ENCODE data around the gene CDCA4. TPM values are rescaled to one million over a fixed set of nuclear protein-coding genes. Genes with fewer than 3 reads are reported as not detected.

CDCA4 gene
- total RNA-seq, 4 donors from 2014 or later, result 5.8 to 7.8 (median 6.2) TPM

DNA sequence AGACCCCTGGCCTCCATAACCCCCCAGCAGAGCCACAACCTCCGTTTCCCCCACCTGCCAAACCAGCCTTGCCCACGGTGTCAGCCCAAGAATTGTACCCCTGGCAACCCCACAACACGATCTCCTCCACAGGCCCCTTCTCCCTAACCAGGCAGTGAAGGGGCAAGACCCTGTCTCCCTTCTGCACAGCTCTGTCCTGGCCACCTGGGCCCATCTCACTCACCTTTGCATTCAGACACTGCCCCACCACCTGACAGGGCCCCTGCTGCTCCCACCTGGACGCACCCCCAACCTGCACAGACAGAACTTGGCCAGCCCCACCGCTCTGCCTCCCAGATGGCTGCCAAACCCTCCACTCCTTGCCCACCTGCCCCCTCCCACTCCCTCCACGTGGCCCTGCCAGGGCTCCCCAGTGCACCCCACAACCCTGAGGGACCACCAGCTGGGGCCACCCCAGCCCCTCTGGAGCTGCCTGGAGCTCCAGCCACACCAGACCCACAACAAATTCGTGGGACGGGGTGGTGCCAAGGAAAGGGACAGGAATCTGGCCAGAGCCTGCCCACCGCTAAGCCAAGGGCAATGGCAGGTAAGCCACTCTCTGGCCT is 54.5 kb downstream of the CDCA4 start:
- H3K27ac ChIP-seq, result peak overlapping the region; percentile 90 to 98 (median 95)
- no peaks in the 10 kb centered on the region for H3K9me3 ChIP-seq
- peaks cover 2 to 93% (median 42%) of the 10 kb centered on the region in 3 donors for H3K4me1 ChIP-seq
- no peaks in the 10 kb centered on the region for H3K36me3 ChIP-seq
- H3K27me3 ChIP-seq, result no peaks in the 10 kb centered on the region
- peak overlapping the region in 1 of 2 donors; percentile 62 for H3K4me3 ChIP-seq
- 40% methylated on average over 2 of the region's 9 CpGs; no CpG with 5 or more reads in 1 of the 2 donors for WGBS, 2 donors (ENCODE audit: low coverage in 1 of 2)
- ATAC-seq, result no peak
- TF ChIP-seq POLR2A (IDR thresholded peaks at IDR 0.05), result no peak
- TF ChIP-seq, protein P1, sequence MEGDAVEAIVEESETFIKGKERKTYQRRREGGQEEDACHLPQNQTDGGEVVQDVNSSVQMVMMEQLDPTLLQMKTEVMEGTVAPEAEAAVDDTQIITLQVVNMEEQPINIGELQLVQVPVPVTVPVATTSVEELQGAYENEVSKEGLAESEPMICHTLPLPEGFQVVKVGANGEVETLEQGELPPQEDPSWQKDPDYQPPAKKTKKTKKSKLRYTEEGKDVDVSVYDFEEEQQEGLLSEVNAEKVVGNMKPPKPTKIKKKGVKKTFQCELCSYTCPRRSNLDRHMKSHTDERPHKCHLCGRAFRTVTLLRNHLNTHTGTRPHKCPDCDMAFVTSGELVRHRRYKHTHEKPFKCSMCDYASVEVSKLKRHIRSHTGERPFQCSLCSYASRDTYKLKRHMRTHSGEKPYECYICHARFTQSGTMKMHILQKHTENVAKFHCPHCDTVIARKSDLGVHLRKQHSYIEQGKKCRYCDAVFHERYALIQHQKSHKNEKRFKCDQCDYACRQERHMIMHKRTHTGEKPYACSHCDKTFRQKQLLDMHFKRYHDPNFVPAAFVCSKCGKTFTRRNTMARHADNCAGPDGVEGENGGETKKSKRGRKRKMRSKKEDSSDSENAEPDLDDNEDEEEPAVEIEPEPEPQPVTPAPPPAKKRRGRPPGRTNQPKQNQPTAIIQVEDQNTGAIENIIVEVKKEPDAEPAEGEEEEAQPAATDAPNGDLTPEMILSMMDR (IDR thresholded peaks at IDR 0.05), result no peak
- no peak for TF ChIP-seq EP300 (IDR thresholded peaks at IDR 0.05)
- TF ChIP-seq POLR2AphosphoS5 (IDR thresholded peaks at IDR 0.05), result no peak

DNA sequence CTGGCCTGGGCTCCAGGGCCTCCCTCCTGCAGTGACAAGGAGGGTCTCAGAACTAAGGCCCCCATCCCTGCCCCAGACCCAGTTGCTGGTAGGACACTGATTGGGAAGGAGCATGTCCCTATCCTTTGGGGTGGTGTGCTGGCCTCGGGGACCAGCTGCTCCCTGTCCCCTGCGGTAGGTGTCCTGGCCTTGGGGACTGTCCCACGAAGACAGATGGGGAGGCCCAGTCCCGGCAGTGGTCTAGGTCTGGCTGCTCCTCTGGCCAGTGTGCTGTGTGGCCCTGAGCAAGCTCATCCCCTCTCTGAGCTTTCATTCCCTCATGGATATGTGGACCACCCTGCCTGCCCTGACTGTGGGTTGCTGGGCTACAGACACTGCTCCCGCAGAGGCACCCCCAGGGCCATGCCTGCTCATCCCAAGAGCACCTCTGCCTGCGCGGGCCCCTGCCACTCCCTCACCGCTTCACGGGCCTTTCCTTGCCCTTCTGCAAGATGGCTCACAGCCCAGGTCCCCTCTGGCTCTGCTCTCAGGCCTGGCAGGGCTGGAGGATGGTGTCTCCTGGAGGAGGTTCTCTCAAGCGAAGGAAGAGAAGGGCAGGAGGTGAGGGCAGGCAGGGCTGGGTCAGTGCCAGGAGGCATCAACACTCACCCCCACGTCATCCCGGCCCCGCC is 55.2 kb downstream of the CDCA4 start:
- Histone ChIP-seq H3K27ac (peak overlapping the region in 3 of 4 donors; percentile 94 to 98 (median 96)), H3K36me3 (no peaks in the 10 kb centered on the region), H3K4me3 (no peak overlapping the region), H3K27me3 (no peaks in the 10 kb centered on the region), H3K9me3 (no peaks in the 10 kb centered on the region), H3K4me1 (peaks cover 0 to 89% (median 37%) of the 10 kb centered on the region in 3 donors)
- ATAC-seq, result no peak
- 20% methylated on average over 1 of the region's 13 CpGs; no CpG with 5 or more reads in 1 of the 2 donors for WGBS, 2 donors (ENCODE audit: low coverage in 1 of 2)
- TF ChIP-seq, protein P1 (IDR thresholded peaks at IDR 0.05), result no peak

DNA sequence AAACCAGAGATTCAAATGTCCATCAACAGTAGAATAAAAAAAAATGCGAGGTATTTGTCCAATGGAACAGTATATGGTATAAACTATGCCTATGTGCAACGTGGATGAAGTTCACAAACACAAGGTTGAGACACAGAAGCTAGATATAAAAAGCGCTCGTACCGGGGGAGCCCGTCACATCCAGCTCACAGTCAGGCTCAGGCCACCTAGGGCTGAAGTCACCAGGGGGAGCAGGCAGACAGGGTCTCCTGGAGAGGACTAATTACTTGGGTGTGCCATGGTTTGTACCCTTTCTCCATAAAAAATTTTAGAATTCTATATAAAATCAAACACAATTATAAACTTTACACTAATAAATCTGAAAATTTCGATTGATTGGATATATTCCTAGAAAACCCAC is 56.3 kb downstream of the CDCA4 start:
- H3K27ac ChIP-seq, result peak overlapping the region in 2 of 4 donors; percentile 6 to 98
- 78 to 80% methylated on average over 5 to 7 of the region's 7 CpGs for WGBS, 2 donors (ENCODE audit: low coverage in 1 of 2)
- peaks cover 0 to 83% (median 30%) of the 10 kb centered on the region in 3 donors for H3K4me1 ChIP-seq

More for the DNA sequence above, 56.3 kb downstream of the CDCA4 start:
- no peak for ATAC-seq
- H3K9me3 ChIP-seq, result no peaks in the 10 kb centered on the region
- TF ChIP-seq, protein P1 (IDR thresholded peaks at IDR 0.05), result no peak
- TF ChIP-seq EP300 (IDR thresholded peaks at IDR 0.05), result no peak
- no peak for TF ChIP-seq POLR2AphosphoS5 (IDR thresholded peaks at IDR 0.05)
- no peak for TF ChIP-seq POLR2A (IDR thresholded peaks at IDR 0.05)
- H3K4me3 ChIP-seq, result no peak overlapping the region
- no peaks in the 10 kb centered on the region for H3K27me3 ChIP-seq
- no peaks in the 10 kb centered on the region for H3K36me3 ChIP-seq

Other genes with a start within 250 kb of the CDCA4 start
- 100 to 1,000 TPM; 134 to 283 (median 143) TPM for gene AKT1, start 225.3 kb downstream of the CDCA4 start, total RNA-seq
- 1 to 10 TPM; 2.0 to 4.8 (median 3.2) TPM for gene ZBTB42, start 220.0 kb downstream of the CDCA4 start, total RNA-seq
- gene CEP170B, start 155.8 kb downstream of the CDCA4 start, total RNA-seq, result 10 to 100 TPM; 18.7 to 64.7 (median 25.5) TPM
- gene PLD4, start 96.2 kb downstream of the CDCA4 start, total RNA-seq, result under 1 TPM in 3 of 4 donors, not detected in 1; under 0.01 to 0.42 (median 0.31) TPM
- gene AHNAK2, start 42.7 kb downstream of the CDCA4 start, total RNA-seq, result 100 to 1,000 TPM; 105 to 529 (median 239) TPM
- gene CLBA1, start 35.3 kb downstream of the CDCA4 start, total RNA-seq, result 1 to 10 TPM; 2.4 to 8.8 (median 5.8) TPM
- gene GPR132, start 44.3 kb upstream of the CDCA4 start, total RNA-seq, result 1 to 10 TPM; 1.0 to 3.2 (median 2.1) TPM
- gene JAG2, start 147.7 kb upstream of the CDCA4 start, total RNA-seq, result 10 to 100 TPM in 3 of 4 donors, 1 to 10 TPM in 1; 3.7 to 18.8 (median 14.5) TPM
- 1 to 10 TPM; 3.4 to 8.4 (median 4.6) TPM for gene NUDT14, start 160.2 kb upstream of the CDCA4 start, total RNA-seq
- gene BTBD6, start 227.4 kb upstream of the CDCA4 start, total RNA-seq, result 10 to 100 TPM; 50.9 to 80.7 (median 66.1) TPM